ENCODE data around the gene MPPED2. TPM values are rescaled to one million over a fixed set of nuclear protein-coding genes. Genes with fewer than 3 reads are reported as not detected.

Gene MPPED2
- total RNA-seq: not detected in 2 replicates

GRCh38 chr11:30586251-30587144 lies at the start of gene MPPED2:
MPPED2 (minus strand) TSS chr11:30586353; CDS start chr11:30580373, 5,980 bp downstream.
- no peak for DNase-seq (ENCODE audit: extremely low read depth, low read depth, low spot score)

GRCh38 chr11:30635401-30635989 lies 49.3 kb upstream of the MPPED2 start:
- no peak for DNase-seq (ENCODE audit: extremely low read depth, low read depth, low spot score)

- DNase-seq (ENCODE audit: extremely low read depth, low read depth, low spot score): no peak
These were observed 45.0 kb upstream of the MPPED2 start for GRCh38 chr11:30631148-30631547.

GRCh38 chr11:30619767-30620166 lies 33.6 kb upstream of the MPPED2 start:
- DNase-seq (ENCODE audit: extremely low read depth, low read depth, low spot score): no peak

GRCh38 chr11:30617762-30618161 lies 31.6 kb upstream of the MPPED2 start:
- no peak for DNase-seq (ENCODE audit: extremely low read depth, low read depth, low spot score)

GRCh38 chr11:30610628-30611027 lies 24.5 kb upstream of the MPPED2 start:
- DNase-seq (ENCODE audit: extremely low read depth, low read depth, low spot score): no peak

GRCh38 chr11:30608534-30608933 lies 22.4 kb upstream of the MPPED2 start:
- no peak for DNase-seq (ENCODE audit: extremely low read depth, low read depth, low spot score)

GRCh38 chr11:30605036-30605605 lies 19.0 kb upstream of the MPPED2 start:
- DNase-seq (ENCODE audit: extremely low read depth, low read depth, low spot score): no peak

GRCh38 chr11:30603357-30603756 lies 17.2 kb upstream of the MPPED2 start:
- no peak for DNase-seq (ENCODE audit: extremely low read depth, low read depth, low spot score)

GRCh38 chr11:30596832-30597231 lies 10.7 kb upstream of the MPPED2 start:
- DNase-seq (ENCODE audit: extremely low read depth, low read depth, low spot score): no peak

- no peak for DNase-seq (ENCODE audit: extremely low read depth, low read depth, low spot score)
These were observed 9.8 kb upstream of the MPPED2 start for GRCh38 chr11:30595934-30596333.

GRCh38 chr11:30594646-30595411 lies 8.7 kb upstream of the MPPED2 start:
- DNase-seq (ENCODE audit: extremely low read depth, low read depth, low spot score): no peak

GRCh38 chr11:30587269-30587812 lies 1.2 kb upstream of the MPPED2 start:
- no peak for DNase-seq (ENCODE audit: extremely low read depth, low read depth, low spot score)

- no peak for DNase-seq (ENCODE audit: extremely low read depth, low read depth, low spot score)
These were observed 282 bp downstream of the MPPED2 start for GRCh38 chr11:30585892-30586250.

- no peak for DNase-seq (ENCODE audit: extremely low read depth, low read depth, low spot score)
These were observed 845 bp downstream of the MPPED2 start for GRCh38 chr11:30585125-30585891.

GRCh38 chr11:30583476-30584280 lies 2.5 kb downstream of the MPPED2 start:
- no peak for DNase-seq (ENCODE audit: extremely low read depth, low read depth, low spot score)

- no peak for DNase-seq (ENCODE audit: extremely low read depth, low read depth, low spot score)
These were observed 3.4 kb downstream of the MPPED2 start for GRCh38 chr11:30582726-30583125.

GRCh38 chr11:30581675-30582074 lies 4.5 kb downstream of the MPPED2 start:
- DNase-seq (ENCODE audit: extremely low read depth, low read depth, low spot score): no peak

- no peak for DNase-seq (ENCODE audit: extremely low read depth, low read depth, low spot score)
These were observed 5.6 kb downstream of the MPPED2 start for GRCh38 chr11:30580573-30580972.

Data from glomerular endothelial cell (primary cell).